Muscle layer of duodenum (tissue), 2 donors: Measurements from ENCODE around the gene ESRRG.

Experiments used
- H3K27ac ChIP-seq: one replicate; pipeline ENCODE4 v1.7.0; 2013; ENCODE audit warnings: mild to moderate bottlenecking, low read length
- H3K27me3 ChIP-seq: one replicate; pipeline ENCODE4 v1.7.0; 2013; ENCODE audit warnings: low read depth, mild to moderate bottlenecking, control low read depth, low read length
- H3K36me3 ChIP-seq, 2 donors: one replicate each; pipeline ENCODE4 v1.7.0; 2013; ENCODE audit warnings: low read length in 2 of 2, control low read depth in 1 of 2, mild to moderate bottlenecking in 1 of 2; ENCODE audit not compliant: insufficient read depth in 2 of 2, control insufficient read depth in 1 of 2
- H3K4me1 ChIP-seq, 2 donors: one replicate each; pipeline ENCODE4 v1.7.0; 2013; ENCODE audit warnings: low read length in 2 of 2, mild to moderate bottlenecking in 2 of 2, control low read depth in 1 of 2, moderate library complexity in 1 of 2; ENCODE audit not compliant: insufficient read depth in 2 of 2, control insufficient read depth in 1 of 2
- H3K4me3 ChIP-seq, 2 donors: one replicate each; pipeline ENCODE4 v1.7.0; 2013; ENCODE audit warnings: low read length in 2 of 2, low read depth in 1 of 2, mild to moderate bottlenecking in 1 of 2
- H3K9me3 ChIP-seq, 2 donors: one replicate each; pipeline ENCODE4 v1.7.0; 2013; ENCODE audit warnings: low read length in 2 of 2, control low read depth in 1 of 2, mild to moderate bottlenecking in 1 of 2; ENCODE audit not compliant: control insufficient read depth in 1 of 2
- donor health status: healthy.

The ESRRG gene

DNA sequence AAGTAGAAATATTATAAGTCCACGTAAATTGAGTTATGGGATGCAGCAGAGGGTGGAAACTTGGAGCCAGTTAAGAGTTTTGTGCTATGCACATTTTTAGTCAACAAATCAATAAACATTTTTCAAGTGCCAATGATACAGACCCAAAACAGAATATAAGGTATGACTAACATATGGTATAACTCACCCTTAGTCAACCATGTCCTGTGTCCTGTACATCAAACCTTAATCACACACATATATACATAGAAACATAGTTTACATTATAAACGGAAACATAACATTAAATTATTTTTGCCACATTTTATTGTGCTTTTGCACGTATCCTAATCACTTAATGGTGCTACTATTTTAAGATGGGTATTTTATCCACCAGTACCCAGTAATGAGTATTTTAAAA, 163.9 kb downstream of the ESRRG start:
- Histone ChIP-seq H3K27me3 (no peaks in the 10 kb centered on the region), H3K27ac (no peak overlapping the region), H3K4me1 (no peaks in the 10 kb centered on the region), H3K4me3 (no peak overlapping the region), H3K9me3 (no peaks in the 10 kb centered on the region), H3K36me3 (no peaks in the 10 kb centered on the region)

DNA sequence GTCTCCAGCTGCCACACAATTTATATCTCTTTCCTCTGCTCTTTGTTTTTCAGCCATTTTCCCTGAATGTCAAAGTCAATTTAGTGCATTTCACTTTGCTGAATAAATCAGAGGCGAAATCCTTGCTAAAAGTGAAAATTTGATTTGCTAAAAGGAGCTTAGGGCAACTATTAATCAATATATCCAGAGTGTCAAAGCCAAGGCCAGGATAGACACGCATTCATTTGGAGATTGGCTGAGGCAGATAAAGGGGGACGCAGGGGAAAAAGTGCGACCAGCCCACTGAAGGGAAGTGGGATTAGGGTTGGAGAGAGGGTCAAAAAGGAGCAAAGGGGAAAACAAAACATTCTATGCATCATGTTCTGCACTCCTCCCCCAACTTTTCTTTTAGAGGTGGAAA, 167.6 kb downstream of the ESRRG start:
- H3K4me1 ChIP-seq, result no peaks in the 10 kb centered on the region
- no peaks in the 10 kb centered on the region for H3K36me3 ChIP-seq
- no peaks in the 10 kb centered on the region for H3K27me3 ChIP-seq
- H3K9me3 ChIP-seq, result no peaks in the 10 kb centered on the region
- H3K27ac ChIP-seq, result no peak overlapping the region
- H3K4me3 ChIP-seq, result no peak overlapping the region

DNA sequence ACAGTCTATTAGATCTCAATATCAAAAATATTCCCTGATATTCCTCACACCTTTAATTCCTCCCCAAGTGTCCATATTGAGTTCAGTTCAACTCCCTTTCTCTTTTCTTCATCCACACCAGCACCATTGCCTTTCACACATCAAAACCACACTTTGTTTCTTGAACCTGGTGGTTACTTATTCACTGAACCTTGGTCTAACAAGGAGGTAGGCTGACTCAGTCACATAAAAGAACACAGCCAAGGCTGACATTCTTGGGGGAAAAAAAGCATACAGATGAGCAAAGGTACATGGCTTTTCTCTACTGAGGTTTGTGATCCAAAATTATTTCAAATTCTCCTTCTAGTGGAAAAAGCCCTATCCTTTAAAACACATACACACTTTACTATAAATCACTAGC, 168.3 kb downstream of the ESRRG start:
- no peaks in the 10 kb centered on the region for H3K27me3 ChIP-seq
- no peak overlapping the region for H3K4me3 ChIP-seq
- no peaks in the 10 kb centered on the region for H3K36me3 ChIP-seq
- no peaks in the 10 kb centered on the region for H3K9me3 ChIP-seq
- no peak overlapping the region for H3K27ac ChIP-seq
- H3K4me1 ChIP-seq, result no peaks in the 10 kb centered on the region

DNA sequence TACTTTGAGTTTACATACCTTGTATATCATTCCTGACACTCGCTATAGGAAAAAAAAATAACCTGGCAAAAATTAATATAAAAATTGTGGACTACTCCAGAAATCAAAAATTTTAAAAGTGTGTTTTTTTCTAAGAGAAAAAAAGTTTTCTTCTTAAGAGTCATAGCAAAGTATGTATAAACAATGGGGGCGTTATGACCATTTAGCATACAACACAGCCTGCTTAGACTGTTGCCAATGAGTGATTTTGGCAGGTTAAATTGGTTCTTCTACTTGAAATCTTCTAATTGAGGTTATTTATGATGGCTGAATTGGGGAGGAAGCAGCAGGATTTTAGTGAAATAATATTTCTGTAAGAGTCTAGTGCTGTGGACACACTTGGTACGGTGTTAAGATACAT, 169.5 kb downstream of the ESRRG start:
- Histone ChIP-seq H3K4me1 (no peaks in the 10 kb centered on the region), H3K36me3 (no peaks in the 10 kb centered on the region), H3K27me3 (no peaks in the 10 kb centered on the region), H3K27ac (no peak overlapping the region), H3K4me3 (no peak overlapping the region), H3K9me3 (no peaks in the 10 kb centered on the region)

DNA sequence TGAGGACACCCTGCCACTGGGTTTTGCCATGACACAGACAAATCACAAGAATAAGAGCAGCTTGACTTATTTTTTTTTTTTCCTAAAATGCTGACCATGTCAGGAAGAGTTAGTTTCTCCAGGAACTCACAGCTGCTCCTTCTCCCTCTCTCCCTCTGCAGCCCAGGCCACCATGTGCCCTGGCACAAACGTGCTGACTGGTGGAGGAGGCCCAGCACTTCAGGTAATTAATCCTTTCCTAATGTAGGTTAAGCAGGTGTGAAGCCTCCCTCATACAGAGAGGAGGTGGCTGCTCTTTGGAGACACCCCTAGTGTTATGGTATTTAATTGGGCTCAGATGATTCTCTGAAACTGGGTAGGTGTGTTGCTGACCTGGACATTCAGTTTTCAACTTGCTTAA, 170.2 kb downstream of the ESRRG start:
- no peak overlapping the region for H3K27ac ChIP-seq
- H3K36me3 ChIP-seq, result no peaks in the 10 kb centered on the region
- no peaks in the 10 kb centered on the region for H3K9me3 ChIP-seq

DNA sequence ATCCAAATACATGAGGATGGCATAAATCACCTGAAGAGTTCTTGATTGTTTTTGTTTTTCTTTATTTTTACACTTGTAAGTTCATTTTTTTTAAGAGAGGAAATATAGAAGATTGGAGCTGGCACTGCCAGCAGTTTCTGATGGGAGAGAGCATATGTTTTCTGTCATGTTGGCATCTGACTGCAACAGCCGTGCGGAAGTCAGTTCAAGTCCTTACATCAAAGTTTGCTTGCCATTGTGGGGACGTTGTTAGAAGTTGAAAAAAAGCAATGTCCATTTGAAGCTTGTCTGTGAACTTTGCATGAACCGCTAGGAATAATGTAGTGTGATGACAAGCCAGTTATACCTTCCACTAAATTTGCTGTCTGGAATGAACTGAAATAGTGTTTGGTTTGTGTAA, 173.4 kb downstream of the ESRRG start:
- Histone ChIP-seq H3K36me3 (no peaks in the 10 kb centered on the region), H3K9me3 (no peaks in the 10 kb centered on the region), H3K27me3 (no peaks in the 10 kb centered on the region), H3K4me3 (no peak overlapping the region), H3K27ac (no peak overlapping the region), H3K4me1 (no peaks in the 10 kb centered on the region)

More for the DNA sequence above, 170.2 kb downstream of the ESRRG start:
- no peaks in the 10 kb centered on the region for H3K4me1 ChIP-seq
- no peak overlapping the region for H3K4me3 ChIP-seq
- H3K27me3 ChIP-seq, result no peaks in the 10 kb centered on the region

DNA sequence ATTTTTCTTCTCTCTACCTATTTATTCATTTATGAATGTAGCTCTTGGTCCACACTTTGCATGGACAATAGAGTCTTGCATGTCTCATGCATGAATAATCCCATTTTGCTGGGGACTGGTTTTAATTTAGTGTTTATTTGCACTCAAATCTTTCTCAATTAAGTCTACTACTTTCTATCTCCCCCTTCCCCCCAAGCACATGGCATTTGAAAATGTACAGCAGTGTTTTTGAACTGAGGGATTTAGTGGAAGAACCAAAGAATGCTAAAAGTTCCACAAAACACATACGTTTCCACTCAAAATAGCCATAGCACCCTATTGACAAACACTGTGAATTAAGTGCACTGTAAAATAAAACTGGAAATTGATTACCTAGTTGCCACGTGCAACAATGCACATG, 180.5 kb downstream of the ESRRG start:
- Histone ChIP-seq H3K4me3 (no peak overlapping the region), H3K9me3 (no peaks in the 10 kb centered on the region), H3K4me1 (no peaks in the 10 kb centered on the region), H3K27ac (no peak overlapping the region), H3K36me3 (no peaks in the 10 kb centered on the region), H3K27me3 (no peaks in the 10 kb centered on the region)

DNA sequence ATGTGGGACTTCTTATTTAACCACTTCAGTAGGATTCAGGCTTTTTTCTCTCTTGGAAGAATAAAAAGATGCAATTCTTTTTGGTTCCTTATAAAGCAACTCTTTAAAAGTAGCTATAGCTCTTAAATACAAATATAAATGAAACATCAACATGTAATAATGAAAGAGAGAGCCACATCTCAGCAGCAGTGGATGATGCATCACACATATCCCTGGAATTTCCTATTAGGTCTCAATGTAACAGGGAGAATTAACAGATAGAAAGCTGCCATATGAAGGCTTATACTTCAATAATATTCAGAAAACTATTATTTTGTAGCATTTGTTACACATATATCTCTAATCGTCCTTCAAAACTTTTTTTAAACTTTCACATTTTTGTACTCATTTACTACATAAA, 181.0 kb downstream of the ESRRG start:
- Histone ChIP-seq H3K36me3 (no peaks in the 10 kb centered on the region), H3K4me3 (no peak overlapping the region), H3K27ac (no peak overlapping the region), H3K9me3 (no peaks in the 10 kb centered on the region), H3K4me1 (no peaks in the 10 kb centered on the region), H3K27me3 (no peaks in the 10 kb centered on the region)

DNA sequence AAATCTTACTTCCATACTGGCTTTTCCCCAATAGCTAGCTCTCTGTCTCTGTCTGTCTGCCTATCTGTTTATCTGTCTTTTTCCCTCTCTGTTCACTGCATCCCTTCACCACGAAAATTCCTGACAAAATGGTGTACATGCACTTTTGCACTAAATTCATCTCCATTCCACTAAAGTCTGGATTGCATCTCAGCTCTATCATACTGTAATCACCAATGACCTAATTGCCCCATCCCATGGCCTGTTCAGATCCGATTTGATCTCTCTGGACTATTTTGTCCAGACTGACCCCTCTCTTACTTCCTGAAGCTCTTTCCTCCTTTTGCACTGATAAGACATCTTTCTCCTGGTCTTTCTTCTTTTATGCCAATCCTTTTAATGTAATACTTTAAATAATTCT, 187.5 kb downstream of the ESRRG start:
- no peak overlapping the region for H3K4me3 ChIP-seq
- no peaks in the 10 kb centered on the region for H3K9me3 ChIP-seq
- H3K4me1 ChIP-seq, result no peaks in the 10 kb centered on the region
- H3K27ac ChIP-seq, result no peak overlapping the region
- no peaks in the 10 kb centered on the region for H3K36me3 ChIP-seq
- no peaks in the 10 kb centered on the region for H3K27me3 ChIP-seq

DNA sequence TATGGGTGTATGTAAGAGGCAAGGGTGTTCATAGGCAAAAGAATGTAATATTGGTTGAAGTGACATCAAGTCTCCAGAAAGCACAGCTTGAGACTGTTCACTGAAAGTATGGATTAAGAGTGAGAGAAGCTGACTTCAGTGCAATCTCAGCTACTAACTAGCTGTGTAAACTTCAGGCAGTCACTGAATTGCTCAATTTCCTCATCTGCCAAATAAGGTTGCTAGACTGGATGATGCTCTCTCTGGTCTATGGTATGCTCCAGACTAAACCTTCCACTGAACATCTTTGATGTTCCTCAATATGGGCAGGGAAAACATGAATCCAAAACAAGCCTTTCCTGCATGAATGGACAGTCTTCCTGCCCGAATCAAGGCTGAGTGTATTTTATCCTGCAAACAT, 188.2 kb downstream of the ESRRG start:
- Histone ChIP-seq H3K4me1 (no peaks in the 10 kb centered on the region), H3K4me3 (no peak overlapping the region), H3K27ac (no peak overlapping the region), H3K27me3 (no peaks in the 10 kb centered on the region), H3K36me3 (no peaks in the 10 kb centered on the region), H3K9me3 (no peaks in the 10 kb centered on the region)

DNA sequence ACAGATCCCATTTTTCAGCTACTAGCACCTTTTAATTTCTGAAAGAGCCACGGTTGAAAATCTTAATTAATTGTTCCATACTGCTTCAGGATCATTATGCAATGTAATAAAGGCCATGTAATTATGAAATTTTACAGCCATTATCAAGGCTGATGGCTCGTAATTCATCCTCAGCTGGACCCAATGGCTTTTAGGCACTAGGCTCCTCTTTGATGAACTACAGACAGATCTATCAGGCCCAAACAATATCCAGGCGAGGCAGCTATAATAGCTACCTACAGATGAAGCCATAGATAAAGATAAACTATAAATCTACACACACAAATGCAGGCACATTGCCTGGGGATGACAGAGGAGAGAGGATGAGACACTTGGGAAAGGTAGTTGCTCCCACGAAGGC, 189.5 kb downstream of the ESRRG start:
- Histone ChIP-seq H3K27me3 (no peaks in the 10 kb centered on the region), H3K27ac (no peak overlapping the region), H3K4me1 (no peaks in the 10 kb centered on the region), H3K9me3 (no peaks in the 10 kb centered on the region), H3K36me3 (no peaks in the 10 kb centered on the region), H3K4me3 (no peak overlapping the region)

DNA sequence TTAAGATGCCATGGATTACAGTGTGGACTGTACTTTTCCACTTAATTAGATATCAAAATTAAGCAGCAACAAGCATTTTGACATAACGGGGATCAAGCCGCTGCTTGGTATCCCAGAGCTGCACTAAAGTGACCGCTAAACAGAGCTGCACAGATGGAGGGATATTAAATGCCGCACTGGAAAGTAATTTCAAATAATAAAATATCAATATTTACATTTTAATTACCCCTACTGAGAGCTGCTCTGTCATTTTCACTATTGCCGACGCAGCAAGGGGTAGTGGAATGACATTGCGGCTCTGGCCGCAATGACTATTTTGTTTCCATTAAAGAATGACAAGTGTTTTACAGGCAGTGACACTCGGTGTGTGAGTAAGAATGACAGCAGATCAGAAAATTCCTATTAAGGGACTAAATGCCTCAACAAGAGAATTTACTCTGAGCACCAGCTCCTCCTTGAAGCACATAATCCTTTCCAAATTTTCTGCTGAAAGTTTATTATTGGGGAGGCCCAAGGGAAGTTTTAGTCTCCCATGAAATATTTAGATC, 190.9 kb downstream of the ESRRG start:
- H3K4me1 ChIP-seq, result no peaks in the 10 kb centered on the region
- no peaks in the 10 kb centered on the region for H3K36me3 ChIP-seq
- no peak overlapping the region for H3K27ac ChIP-seq
- no peaks in the 10 kb centered on the region for H3K9me3 ChIP-seq
- no peaks in the 10 kb centered on the region for H3K27me3 ChIP-seq
- peak overlapping the region; percentile 68 to 83 for H3K4me3 ChIP-seq
